ENCODE measurements around the gene SLC2A4RG. TPM values are rescaled to one million over a fixed set of nuclear protein-coding genes. Genes with fewer than 3 reads are reported as not detected.

Gene SLC2A4RG
- total RNA-seq, 1 experiment from 2014 or later = 105 TPM

- H3K4me3 Mint-ChIP-seq (ENCODE audit: unreplicated experiment) = no peak overlapping the region
- intact Hi-C loops (cut with micrococcal nuclease) = no loop called here
- no TSS peak for BruUV-seq (replicated peaks)
- no peak for DNase-seq (ENCODE audit: unreplicated experiment)
- H3K9me3 Mint-ChIP-seq (ENCODE audit: unreplicated experiment) = no peaks in the 10 kb centered on the region
- CTCF ChIA-PET = no interaction called here
- POLR2A ChIA-PET = interaction anchor here (1.1 to 1.8 kb wide), 2 partner anchors 15 to 27 kb away, joined by 3 to 5 read pairs; partner anchors contain the start of genes ARFRP1 and ZGPAT
- H3K27ac Mint-ChIP-seq (ENCODE audit: low read depth, unreplicated experiment) = no peak overlapping the region
- H3K4me1 Mint-ChIP-seq (ENCODE audit: insufficient read depth, unreplicated experiment) = no peaks in the 10 kb centered on the region
- H3K27me3 Mint-ChIP-seq (ENCODE audit: insufficient read depth, unreplicated experiment) = no peaks in the 10 kb centered on the region
- no peak for TF ChIP-seq CTCF (IDR thresholded peaks at IDR 0.05; ENCODE audit: unreplicated experiment)
- peaks cover 30% of the 10 kb centered on the region for H3K36me3 Mint-ChIP-seq (ENCODE audit: insufficient read depth, unreplicated experiment)
Measured at GRCh38 chr20:63734111-63734945, 5.2 kb upstream of the SLC2A4RG start.

GRCh38 chr20:63734946-63735858, 4.4 kb upstream of the SLC2A4RG start:
- no peaks in the 10 kb centered on the region for H3K4me1 Mint-ChIP-seq (ENCODE audit: insufficient read depth, unreplicated experiment)

GRCh38 chr20:63735859-63736718, 3.5 kb upstream of the SLC2A4RG start, which contains the start of gene LIME1:
LIME1 (plus strand) TSS chr20:63736664; CDS start chr20:63737550, 886 bp downstream.
- Mint-ChIP-seq H3K27ac (ENCODE audit: low read depth, unreplicated experiment) (no peak within 1 kb of the TSS), H3K4me3 (ENCODE audit: unreplicated experiment) (no peak within 1 kb of the TSS), H3K4me1 (ENCODE audit: insufficient read depth, unreplicated experiment) (no peaks in the 10 kb centered on the region), H3K9me3 (ENCODE audit: unreplicated experiment) (no peaks in the 10 kb centered on the region), H3K36me3 (ENCODE audit: insufficient read depth, unreplicated experiment) (peaks cover 25% of the 10 kb centered on the region), H3K27me3 (ENCODE audit: insufficient read depth, unreplicated experiment) (no peaks in the 10 kb centered on the region)
- CTCF ChIA-PET = interaction anchor here (0.6 to 1.1 kb wide), 2 partner anchors 29 to 47 kb away, joined by 3 to 4 read pairs; no protein-coding TSS in a partner anchor
- BruUV-seq (replicated peaks) = no TSS peak
- no peak for DNase-seq (ENCODE audit: unreplicated experiment)
- TF ChIP-seq CTCF (IDR thresholded peaks at IDR 0.05; ENCODE audit: unreplicated experiment) = no peak
- intact Hi-C loops (cut with micrococcal nuclease) = no loop called here
- POLR2A ChIA-PET = interaction anchor here (0.7 to 1.0 kb wide), 2 partner anchors 28 to 49 kb away, joined by 4 to 11 read pairs; partner anchors contain the start of genes ARFRP1 and ZGPAT

More at GRCh38 chr20:63734946-63735858, 4.4 kb upstream of the SLC2A4RG start:
- intact Hi-C loops (cut with micrococcal nuclease) = no loop called here
- TSS peak; percentile 52 for BruUV-seq (replicated peaks)
- Mint-ChIP-seq H3K27ac (ENCODE audit: low read depth, unreplicated experiment) (no peak overlapping the region), H3K27me3 (ENCODE audit: insufficient read depth, unreplicated experiment) (no peaks in the 10 kb centered on the region), H3K36me3 (ENCODE audit: insufficient read depth, unreplicated experiment) (peaks cover 25% of the 10 kb centered on the region), H3K4me3 (ENCODE audit: unreplicated experiment) (no peak overlapping the region), H3K9me3 (ENCODE audit: unreplicated experiment) (no peaks in the 10 kb centered on the region)
- CTCF ChIA-PET = no interaction called here
- TF ChIP-seq CTCF (IDR thresholded peaks at IDR 0.05; ENCODE audit: unreplicated experiment) = no peak
- DNase-seq (ENCODE audit: unreplicated experiment) = no peak
- POLR2A ChIA-PET = no interaction called here
